CD4-positive, CD25-positive, alpha-beta regulatory T cell (primary cell): ENCODE measurements around the gene PALD1. TPM values are rescaled to one million over a fixed set of nuclear protein-coding genes. Genes with fewer than 3 reads are reported as not detected.

Experiments used
- ATAC-seq, 2 donors: fragments of 150-1000 bp; cut with Tn5 transposase; one replicate each; pipeline ENCODE4 v1.10.0; 2021; ENCODE audit warnings: low read depth in 2 of 2, moderate number of reproducible peaks in 2 of 2, moderate library complexity in 1 of 2
- DNase-seq, 3 donors: peaks; one replicate each; pipeline versions ENCODE4 v3.0.0 to v3.0.0-alpha.2; 2012 to 2022; ENCODE audit warnings: mixed read lengths in 1 of 3
- H3K27ac ChIP-seq: one replicate; pipeline ENCODE4 v1.7.0; 2013; ENCODE audit warnings: mild to moderate bottlenecking, low read length; ENCODE audit not compliant: insufficient read depth, poor library complexity, severe bottlenecking
- H3K27me3 ChIP-seq: one replicate; pipeline ENCODE4 v1.7.0; 2013; ENCODE audit warnings: low read length; ENCODE audit not compliant: control insufficient read depth, insufficient read depth
- H3K36me3 ChIP-seq: one replicate; pipeline ENCODE4 v1.7.0; 2013; ENCODE audit warnings: mild to moderate bottlenecking, low read length, moderate library complexity; ENCODE audit not compliant: control insufficient read depth, insufficient read depth
- H3K4me1 ChIP-seq: 2 replicates; pipeline ENCODE4 v1.7.0; 2013; ENCODE audit warnings: mild to moderate bottlenecking, low read length; ENCODE audit not compliant: insufficient read depth, control insufficient read depth, poor library complexity, severe bottlenecking
- H3K4me3 ChIP-seq: one replicate; pipeline ENCODE4 v1.7.0; 2013; ENCODE audit warnings: low read depth, mild to moderate bottlenecking, low read length, moderate library complexity
- H3K9me3 ChIP-seq, 2 experiments: 1 replicate in 1 of 2; 2 replicates in 1 of 2; pipeline ENCODE4 v1.7.0; 2013; ENCODE audit warnings: low read length in 2 of 2, mild to moderate bottlenecking in 1 of 2, moderate library complexity in 1 of 2; ENCODE audit not compliant: control insufficient read depth in 2 of 2
- H3K27ac Mint-ChIP-seq, 3 donors: one replicate each; pipeline ENCODE4 v1.8.0; 2020 to 2022; ENCODE audit warnings: mild to moderate bottlenecking in 3 of 3, mixed read lengths in 3 of 3, moderate library complexity in 2 of 3
- H3K27me3 Mint-ChIP-seq: one replicate; pipeline ENCODE4 v1.8.0; 2022; ENCODE audit warnings: mild to moderate bottlenecking, mixed read lengths
- H3K36me3 Mint-ChIP-seq: one replicate; pipeline ENCODE4 v1.8.0; 2020; ENCODE audit warnings: mixed read lengths
- H3K4me1 Mint-ChIP-seq, 4 donors: one replicate each; pipeline ENCODE4 v1.8.0; 2020 to 2022; ENCODE audit warnings: mixed read lengths in 4 of 4, mild to moderate bottlenecking in 1 of 4
- H3K4me3 Mint-ChIP-seq, 4 donors: one replicate each; pipeline ENCODE4 v1.8.0; 2020 to 2022; ENCODE audit warnings: mild to moderate bottlenecking in 4 of 4, mixed read lengths in 4 of 4, moderate library complexity in 3 of 4
- H3K9me3 Mint-ChIP-seq, 7 donors: one replicate each; pipeline ENCODE4 v1.8.0; 2020 to 2022; ENCODE audit warnings: mixed read lengths in 7 of 7, mild to moderate bottlenecking in 3 of 7, moderate library complexity in 2 of 7
- polyA plus RNA-seq, 4 donors: library from polyadenylated mRNA; unstranded; fragments of 300-500 nt; fragmentation: Illumina TruSeq; gene quantifications; one replicate each; pipeline ENCODE4 v1.2.3, GENCODE V29; 2021
- total RNA-seq: library from RNA; stranded (reverse); gene quantifications from one replicate; pipeline ENCODE4 v1.2.3, GENCODE V29; 2022

PALD1 gene
- total and polyA plus RNA-seq, 5 donors from 2014 or later, result not detected

DNA sequence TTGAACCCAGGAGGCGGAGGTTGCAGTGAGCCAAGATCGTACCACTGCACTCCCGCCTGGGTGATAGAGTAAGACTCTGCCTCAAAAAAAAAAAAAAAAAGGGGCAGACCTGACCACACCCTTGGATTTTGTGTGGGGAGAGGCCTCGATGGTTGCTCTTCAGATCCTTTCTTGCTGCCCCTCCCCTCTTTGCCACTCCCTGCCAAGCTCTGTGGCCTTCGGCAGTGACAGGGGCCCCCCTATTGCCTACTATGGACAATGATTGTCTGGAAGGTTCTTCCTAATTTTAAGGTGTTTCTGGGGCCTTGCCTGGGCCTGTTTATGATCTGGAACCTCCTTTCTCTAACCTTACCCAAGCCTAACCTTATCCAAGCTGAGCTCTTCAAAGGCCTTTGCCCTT is 123.2 kb downstream of the PALD1 start:
- peaks cover 5 to 63% (median 37%) of the 10 kb centered on the region in 4 donors for H3K4me1 Mint-ChIP-seq
- H3K4me1 ChIP-seq, result peaks cover 41% of the 10 kb centered on the region
- peak overlapping the region; percentile 96 to 100 (median 97) for H3K27ac Mint-ChIP-seq
- H3K4me3 Mint-ChIP-seq, result peak overlapping the region; percentile 90 to 100 (median 98)
- H3K4me3 ChIP-seq, result peak overlapping the region; percentile 90
- peak overlapping the region; percentile 67 for H3K27ac ChIP-seq
- H3K27me3 ChIP-seq, result no peaks in the 10 kb centered on the region
- no peaks in the 10 kb centered on the region for H3K9me3 Mint-ChIP-seq
- ATAC-seq (no peak), DNase-seq (peak in 1 of 3 donors; percentile 34)
- no peaks in the 10 kb centered on the region for H3K9me3 ChIP-seq
- peaks cover 4% of the 10 kb centered on the region for H3K27me3 Mint-ChIP-seq
- H3K36me3 Mint-ChIP-seq, result peaks cover 26% of the 10 kb centered on the region
- peaks cover 36% of the 10 kb centered on the region for H3K36me3 ChIP-seq

DNA sequence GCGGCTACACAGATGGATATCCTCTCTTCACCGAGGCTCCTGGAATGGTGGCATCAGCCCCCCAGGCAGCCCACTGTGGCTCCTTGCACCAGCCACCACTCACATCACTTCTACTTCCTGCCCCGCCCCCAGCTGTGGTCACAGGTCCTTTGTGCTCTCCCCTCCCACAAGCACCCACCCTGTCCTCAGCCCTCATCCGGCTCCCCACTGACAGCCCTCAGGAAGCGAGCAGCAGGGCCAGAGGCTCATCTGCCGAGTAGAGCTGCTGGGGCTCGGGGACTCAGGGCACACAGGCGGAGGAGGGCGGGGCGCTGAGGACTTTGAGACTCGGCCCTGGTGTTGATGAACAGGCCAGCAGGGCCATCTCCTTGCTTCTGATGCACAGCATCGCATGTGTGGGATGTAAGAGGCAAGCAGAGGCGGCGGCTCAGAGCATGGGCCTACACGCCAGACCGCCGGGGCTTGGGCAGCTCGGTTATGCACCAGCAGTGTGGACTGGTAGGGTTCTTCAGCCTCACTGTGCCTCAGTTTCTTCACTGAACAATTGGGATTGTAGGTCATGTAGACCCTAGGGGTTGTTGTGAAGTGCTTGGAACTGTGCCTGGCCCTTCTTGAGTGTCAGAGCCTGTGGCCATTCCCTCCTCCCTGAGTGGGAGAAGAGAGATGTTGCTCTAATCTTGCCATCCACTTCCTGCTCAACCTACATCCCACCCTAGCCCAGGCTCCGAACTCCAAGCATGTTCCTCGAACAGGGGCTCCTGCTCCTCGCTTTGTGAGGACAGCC is 124.3 kb downstream of the PALD1 start, which contains the start of gene PRF1:
TSS of gene PRF1 (minus strand) at position 77 of the 784 bp plus-strand sequence. CDS start 1,839 bp downstream, outside the sequence.
- Histone ChIP-seq H3K36me3 (peaks cover 26% of the 10 kb centered on the region), H3K27ac (peak within 1 kb of the TSS; percentile 67), H3K9me3 (no peaks in the 10 kb centered on the region), H3K4me3 (peak within 1 kb of the TSS; percentile 90), H3K27me3 (no peaks in the 10 kb centered on the region), H3K4me1 (peaks cover 41% of the 10 kb centered on the region)
- Mint-ChIP-seq H3K27ac (peak within 1 kb of the TSS; percentile 96 to 100 (median 97)), H3K9me3 (no peaks in the 10 kb centered on the region), H3K4me3 (peak within 1 kb of the TSS; percentile 90 to 100 (median 98)), H3K27me3 (peaks cover 4% of the 10 kb centered on the region), H3K36me3 (peaks cover 15% of the 10 kb centered on the region), H3K4me1 (peaks cover 0 to 59% (median 35%) of the 10 kb centered on the region in 4 donors)
- DNase-seq (peak; percentile 60 to 96 (median 84)), ATAC-seq (peak; percentile 99)

GRCh38 chr10:70603449-70603801 is 124.9 kb downstream of the PALD1 start:
- peaks cover 20% of the 10 kb centered on the region for H3K36me3 ChIP-seq
- H3K4me3 ChIP-seq, result peak overlapping the region; percentile 71
- Mint-ChIP-seq H3K27ac (peak overlapping the region; percentile 96 to 100 (median 97)), H3K4me3 (peak overlapping the region; percentile 90 to 100 (median 98)), H3K27me3 (peaks cover 4% of the 10 kb centered on the region), H3K9me3 (no peaks in the 10 kb centered on the region), H3K4me1 (peaks cover 0 to 55% (median 34%) of the 10 kb centered on the region in 4 donors), H3K36me3 (peaks cover 12% of the 10 kb centered on the region)
- ATAC-seq (no peak), DNase-seq (no peak)
- H3K9me3 ChIP-seq, result no peaks in the 10 kb centered on the region
- peaks cover 41% of the 10 kb centered on the region for H3K4me1 ChIP-seq
- peak overlapping the region; percentile 67 for H3K27ac ChIP-seq
- H3K27me3 ChIP-seq, result no peaks in the 10 kb centered on the region

DNA sequence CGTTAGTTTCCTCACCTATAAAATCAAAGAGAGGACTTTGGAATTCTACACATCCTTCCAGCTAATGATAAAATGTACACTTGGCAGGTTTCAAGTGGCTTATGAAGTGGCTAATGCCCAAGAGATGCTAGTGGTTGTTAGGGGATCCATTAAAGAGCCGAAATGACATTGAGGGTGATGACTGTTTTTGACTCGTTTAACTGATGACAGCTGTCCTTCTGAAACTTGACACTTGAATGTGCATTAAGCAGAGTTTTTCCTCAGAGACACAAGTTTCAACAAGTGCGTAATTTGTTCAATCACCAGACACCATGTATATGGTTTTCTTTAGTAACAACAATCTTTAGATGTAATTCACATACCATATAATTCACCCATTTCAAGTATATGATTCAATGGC is 125.5 kb downstream of the PALD1 start:
- H3K4me3 Mint-ChIP-seq, result peak overlapping the region; percentile 19 to 97 (median 70)
- DNase-seq (no peak), ATAC-seq (no peak)
- H3K9me3 Mint-ChIP-seq, result no peaks in the 10 kb centered on the region
- peaks cover 0 to 53% (median 34%) of the 10 kb centered on the region in 4 donors for H3K4me1 Mint-ChIP-seq
- H3K27ac ChIP-seq, result peak overlapping the region; percentile 67
- H3K36me3 Mint-ChIP-seq, result peaks cover 8% of the 10 kb centered on the region
- H3K27me3 Mint-ChIP-seq, result peaks cover 4% of the 10 kb centered on the region
- peak overlapping the region in 2 of 3 donors; percentile 96 to 97 for H3K27ac Mint-ChIP-seq
- H3K27me3 ChIP-seq, result no peaks in the 10 kb centered on the region
- peaks cover 13% of the 10 kb centered on the region for H3K36me3 ChIP-seq
- H3K4me3 ChIP-seq, result no peak overlapping the region
- H3K4me1 ChIP-seq, result peaks cover 41% of the 10 kb centered on the region
- H3K9me3 ChIP-seq, result no peaks in the 10 kb centered on the region

GRCh38 chr10:70605161-70605560 is 126.6 kb downstream of the PALD1 start:
- peak overlapping the region in 2 of 4 donors; percentile 17 to 78 for H3K4me3 Mint-ChIP-seq
- peaks cover 33% of the 10 kb centered on the region for H3K4me1 ChIP-seq
- DNase-seq, result no peak
- H3K27ac ChIP-seq, result no peak overlapping the region
- H3K4me3 ChIP-seq, result no peak overlapping the region
- no peaks in the 10 kb centered on the region for H3K27me3 Mint-ChIP-seq
- no peaks in the 10 kb centered on the region for H3K27me3 ChIP-seq
- peaks cover 0 to 45% (median 31%) of the 10 kb centered on the region in 4 donors for H3K4me1 Mint-ChIP-seq
- peaks cover 3% of the 10 kb centered on the region for H3K36me3 ChIP-seq
- H3K9me3 ChIP-seq, result no peaks in the 10 kb centered on the region
- H3K36me3 Mint-ChIP-seq, result no peaks in the 10 kb centered on the region
- peak overlapping the region in 1 of 3 donors; percentile 52 for H3K27ac Mint-ChIP-seq
- no peak for ATAC-seq
- H3K9me3 Mint-ChIP-seq, result no peaks in the 10 kb centered on the region

GRCh38 chr10:70607936-70608335 is 129.4 kb downstream of the PALD1 start:
- Mint-ChIP-seq H3K9me3 (no peaks in the 10 kb centered on the region), H3K4me1 (peaks cover 0 to 24% (median 18%) of the 10 kb centered on the region in 4 donors), H3K27me3 (peaks cover 5% of the 10 kb centered on the region), H3K36me3 (no peaks in the 10 kb centered on the region), H3K4me3 (no peak overlapping the region), H3K27ac (peak overlapping the region in 1 of 3 donors; percentile 15)
- Histone ChIP-seq H3K4me3 (no peak overlapping the region), H3K27me3 (no peaks in the 10 kb centered on the region), H3K27ac (no peak overlapping the region), H3K9me3 (no peaks in the 10 kb centered on the region), H3K36me3 (no peaks in the 10 kb centered on the region), H3K4me1 (peaks cover 8% of the 10 kb centered on the region)
- ATAC-seq, result no peak
- no peak for DNase-seq

DNA sequence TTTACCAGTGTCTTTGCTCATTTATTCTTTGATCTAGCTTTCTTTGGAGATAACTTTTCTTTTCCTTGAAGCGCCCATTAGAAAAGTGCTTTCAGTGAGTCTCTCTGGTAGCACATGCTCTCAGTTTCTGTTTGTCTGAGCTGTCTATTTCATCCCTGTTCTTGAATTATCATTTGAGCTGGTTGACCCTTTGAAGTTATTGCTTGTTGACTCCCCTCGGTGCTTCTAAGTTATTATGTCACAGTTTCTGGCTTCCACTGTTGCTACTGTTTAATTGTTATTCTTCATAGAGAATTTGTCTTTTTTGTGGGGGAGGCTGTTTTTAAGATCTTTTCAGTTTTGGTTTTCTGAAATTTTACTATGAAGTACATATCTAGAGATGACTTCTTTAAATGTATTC is 135.4 kb downstream of the PALD1 start:
- peaks cover 5 to 14% (median 12%) of the 10 kb centered on the region in 4 donors for H3K4me1 Mint-ChIP-seq
- Histone ChIP-seq H3K27me3 (peaks cover 6% of the 10 kb centered on the region), H3K9me3 (no peaks in the 10 kb centered on the region), H3K27ac (no peak overlapping the region), H3K4me1 (no peaks in the 10 kb centered on the region), H3K36me3 (no peaks in the 10 kb centered on the region), H3K4me3 (no peak overlapping the region)
- peaks cover 32% of the 10 kb centered on the region for H3K27me3 Mint-ChIP-seq
- H3K36me3 Mint-ChIP-seq, result no peaks in the 10 kb centered on the region
- ATAC-seq (peak in 1 of 2 donors; percentile 25), DNase-seq (peak in 2 of 3 donors; percentile 26 to 27)
- peak overlapping the region in 1 of 3 donors; percentile 8 for H3K27ac Mint-ChIP-seq
- H3K9me3 Mint-ChIP-seq, result peaks cover 0 to 3% (median 0%) of the 10 kb centered on the region in 7 donors
- H3K4me3 Mint-ChIP-seq, result peak overlapping the region in 1 of 4 donors; percentile 34
